Globus pallidus (tissue), 1 donor: ENCODE results near the gene APAF1.
"Not testable (repeated sequence)": the region's sequence is repeated elsewhere in the genome, so short reads cannot be mapped to it uniquely, and the experiment has no call there.

Experiments
- DNase-seq: peaks from one replicate; pipeline ENCODE4 v3.0.0-alpha.2; 2015; ENCODE audit warnings: low spot score

Gene APAF1

GRCh38 chr12:98727196-98727595 lies 82.1 kb downstream of the APAF1 start:
- no peak for DNase-seq

- no peak for DNase-seq
Observed at GRCh38 chr12:98730412-98730811, 85.3 kb downstream of the APAF1 start.

GRCh38 chr12:98733667-98734350 lies 88.7 kb downstream of the APAF1 start:
- DNase-seq, result no peak

GRCh38 chr12:98735821-98736220 lies 90.7 kb downstream of the APAF1 start:
- no peak for DNase-seq

GRCh38 chr12:98736352-98737321 lies 91.5 kb downstream of the APAF1 start:
- DNase-seq, result no peak

- no peak for DNase-seq
Observed at GRCh38 chr12:98737322-98737712, 92.2 kb downstream of the APAF1 start.

GRCh38 chr12:98738002-98738401 lies 92.9 kb downstream of the APAF1 start:
- no peak for DNase-seq

- no peak for DNase-seq
Observed at GRCh38 chr12:98738539-98738938, 93.4 kb downstream of the APAF1 start.

GRCh38 chr12:98740751-98741150 lies 95.7 kb downstream of the APAF1 start:
- DNase-seq, result no peak

- DNase-seq, result no peak
Observed at GRCh38 chr12:98741196-98741555, 96.1 kb downstream of the APAF1 start.

GRCh38 chr12:98741556-98742265 lies 96.6 kb downstream of the APAF1 start:
- DNase-seq, result no peak

GRCh38 chr12:98743362-98743953 lies 98.4 kb downstream of the APAF1 start:
- peak; percentile 72 for DNase-seq

GRCh38 chr12:98744680-98745079 lies 99.6 kb downstream of the APAF1 start:
- no peak for DNase-seq

- DNase-seq, result no peak
Observed at GRCh38 chr12:98745578-98746391, 100.7 kb downstream of the APAF1 start.

- no peak for DNase-seq
Observed at GRCh38 chr12:98748463-98748862, 103.4 kb downstream of the APAF1 start.

GRCh38 chr12:98750511-98750910 lies 105.4 kb downstream of the APAF1 start:
- no peak for DNase-seq

GRCh38 chr12:98751580-98752115 lies 106.6 kb downstream of the APAF1 start:
- DNase-seq, result no peak

- no peak for DNase-seq
Observed at GRCh38 chr12:98752726-98753125, 107.6 kb downstream of the APAF1 start.

GRCh38 chr12:98754095-98754494 lies 109.0 kb downstream of the APAF1 start:
- peak; percentile 67 for DNase-seq

- DNase-seq, result not testable (repeated sequence)
Observed at GRCh38 chr12:98755855-98756254, 110.8 kb downstream of the APAF1 start.

GRCh38 chr12:98757455-98757854 lies 112.4 kb downstream of the APAF1 start:
- no peak for DNase-seq
